ENCODE results near the gene CTXND2. TPM values are rescaled to one million over a fixed set of nuclear protein-coding genes. Genes with fewer than 3 reads are reported as not detected.

Gene CTXND2
- total RNA-seq, 1 experiment from 2014 or later, result not detected

DNA sequence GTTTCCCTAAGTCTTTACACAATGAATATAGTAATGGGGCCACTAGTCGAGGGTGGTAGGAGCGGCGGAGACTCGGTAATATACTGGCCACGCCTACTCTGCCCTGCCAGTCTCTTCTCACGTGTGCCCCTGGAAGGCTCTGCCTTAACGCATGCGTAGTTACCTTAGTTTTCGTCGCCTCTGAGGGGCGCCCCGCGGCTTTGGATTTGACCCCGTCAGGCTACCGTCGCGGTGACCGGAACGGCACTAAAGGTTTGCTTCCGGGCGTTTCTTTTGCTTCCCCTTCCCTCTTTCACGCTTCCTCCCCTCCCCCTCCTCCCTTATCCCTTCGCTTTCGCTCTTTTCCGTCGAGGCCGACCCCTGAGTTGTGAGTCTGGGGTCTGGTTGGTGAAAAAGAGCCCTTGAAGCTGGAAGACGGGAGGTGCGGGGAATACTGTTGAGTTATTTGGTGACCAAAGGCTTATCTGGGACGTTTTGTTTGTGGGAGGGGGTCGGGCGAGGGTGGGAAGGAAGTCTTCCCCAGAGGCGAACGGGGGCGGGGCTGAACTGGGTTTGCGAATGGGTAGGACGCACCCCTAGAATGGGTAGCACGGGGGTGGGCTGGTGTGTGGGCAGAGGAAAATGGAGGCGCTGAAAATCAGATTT, 39.3 kb downstream of the CTXND2 start, which contains the start of gene SETDB1:
SETDB1 (plus strand) TSS at position 267 of the 645 bp plus-strand sequence. CDS start 1,352 bp downstream, outside the sequence.
- Histone ChIP-seq H3K27me3 (ENCODE audit: insufficient read depth, low read length) (no peaks in the 10 kb centered on the region), H3K9ac (ENCODE audit: low read length) (peak within 1 kb of the TSS; percentile 93), H3K27ac (ENCODE audit: low read depth, low read length) (peak within 1 kb of the TSS; percentile 60), H3K9me2 (ENCODE audit: insufficient read depth) (no peaks in the 10 kb centered on the region), H3K4me3 (replicated peaks in 1 of 2; ENCODE audit: low read depth in 1 of 2, low read length in 2 of 2) (peak within 1 kb of the TSS; percentile 74 to 77), H3K4me2 (ENCODE audit: low read length) (peak within 1 kb of the TSS; percentile 75), H4K20me1 (ENCODE audit: insufficient read depth) (no peaks in the 10 kb centered on the region), H2AFZ (ENCODE audit: low read depth, low read length, poor library complexity, severe bottlenecking) (peak within 1 kb of the TSS; percentile 39), H3K36me3 (ENCODE audit: control insufficient read depth in 1 of 2, insufficient read depth in 2 of 2, low read length in 2 of 2) (peaks cover 17 to 34% of the 10 kb centered on the region in 2 experiments), H3K9me3 (ENCODE audit: control insufficient read depth in 1 of 2, insufficient read depth in 1 of 2, low read depth in 1 of 2, low read length in 2 of 2) (peaks cover 0 to 5% of the 10 kb centered on the region in 2 experiments; a peak in 1 of 4 replicates), H3K79me2 (ENCODE audit: insufficient read depth, low read length) (peaks cover 31% of the 10 kb centered on the region), H3K4me1 (ENCODE audit: control insufficient read depth in 1 of 2, insufficient read depth in 2 of 2, low read length in 2 of 2) (peaks cover 6 to 30% of the 10 kb centered on the region in 2 experiments)
- intact Hi-C loops (cut with micrococcal nuclease), result loop anchor here (2.0 to 10.0 kb wide), 3 partner anchors 49 to 301 kb away; partner anchors contain the start of genes ARNT and ENSA
- TF ChIP-seq FOSL1 (IDR thresholded peaks at IDR 0.05; ENCODE audit: low read depth) (no peak), CBX3 (IDR thresholded peaks at IDR 0.05; ENCODE audit: low read depth) (0 out of 2 replicates have a peak, but pooled peaks have one; percentile 54), TCF7L2 (IDR thresholded peaks at IDR 0.05; ENCODE audit: borderline replicate concordance, extremely low read depth, insufficient read depth, insufficient read length) (peak; percentile 34), ZBTB33 (IDR thresholded peaks at IDR 0.05; ENCODE audit: extremely low read depth, insufficient replicate concordance, low read length) (peak; percentile 80), EGR1 (IDR thresholded peaks at IDR 0.05; ENCODE audit: low read depth) (peak; percentile 58), POLR2A (IDR thresholded peaks at IDR 0.05; ENCODE audit: borderline replicate concordance, extremely low read depth, insufficient read depth, insufficient read length) (no peak), RAD21 (IDR thresholded peaks at IDR 0.05; ENCODE audit: low read depth) (no peak), SRF (IDR thresholded peaks at IDR 0.05; ENCODE audit: low read depth) (no peak), SP1 (IDR thresholded peaks at IDR 0.05; ENCODE audit: low read depth) (peak; percentile 80), ATF3 (IDR thresholded peaks at IDR 0.05) (no peak), ELF1 (IDR thresholded peaks at IDR 0.05; ENCODE audit: borderline replicate concordance, low read depth) (peak; percentile 83), YY1 (IDR thresholded peaks at IDR 0.05; ENCODE audit: extremely low read depth, insufficient replicate concordance, low read depth, low read length) (peak; percentile 71), POLR2AphosphoS5 (IDR thresholded peaks at IDR 0.05; ENCODE audit: low read depth, low read length) (peak; percentile 77), JUND (IDR thresholded peaks at IDR 0.05) (no peak), SIN3A (IDR thresholded peaks at IDR 0.05; ENCODE audit: low read depth) (peak; percentile 54; the same call in 1 of the 2 replicates), CEBPB (IDR thresholded peaks at IDR 0.05; ENCODE audit: low read depth) (no peak)
- TF ChIP-seq, protein P1, sequence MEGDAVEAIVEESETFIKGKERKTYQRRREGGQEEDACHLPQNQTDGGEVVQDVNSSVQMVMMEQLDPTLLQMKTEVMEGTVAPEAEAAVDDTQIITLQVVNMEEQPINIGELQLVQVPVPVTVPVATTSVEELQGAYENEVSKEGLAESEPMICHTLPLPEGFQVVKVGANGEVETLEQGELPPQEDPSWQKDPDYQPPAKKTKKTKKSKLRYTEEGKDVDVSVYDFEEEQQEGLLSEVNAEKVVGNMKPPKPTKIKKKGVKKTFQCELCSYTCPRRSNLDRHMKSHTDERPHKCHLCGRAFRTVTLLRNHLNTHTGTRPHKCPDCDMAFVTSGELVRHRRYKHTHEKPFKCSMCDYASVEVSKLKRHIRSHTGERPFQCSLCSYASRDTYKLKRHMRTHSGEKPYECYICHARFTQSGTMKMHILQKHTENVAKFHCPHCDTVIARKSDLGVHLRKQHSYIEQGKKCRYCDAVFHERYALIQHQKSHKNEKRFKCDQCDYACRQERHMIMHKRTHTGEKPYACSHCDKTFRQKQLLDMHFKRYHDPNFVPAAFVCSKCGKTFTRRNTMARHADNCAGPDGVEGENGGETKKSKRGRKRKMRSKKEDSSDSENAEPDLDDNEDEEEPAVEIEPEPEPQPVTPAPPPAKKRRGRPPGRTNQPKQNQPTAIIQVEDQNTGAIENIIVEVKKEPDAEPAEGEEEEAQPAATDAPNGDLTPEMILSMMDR (IDR thresholded peaks at IDR 0.05 in 2 of 3, conservative IDR thresholded peaks at IDR 0.05 in 1 of 3; ENCODE audit: borderline replicate concordance in 1 of 3, insufficient read depth in 1 of 3, low read depth in 2 of 3, low read length in 2 of 3), result no peak
- TF ChIP-seq, protein P2, sequence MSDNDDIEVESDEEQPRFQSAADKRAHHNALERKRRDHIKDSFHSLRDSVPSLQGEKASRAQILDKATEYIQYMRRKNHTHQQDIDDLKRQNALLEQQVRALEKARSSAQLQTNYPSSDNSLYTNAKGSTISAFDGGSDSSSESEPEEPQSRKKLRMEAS (IDR thresholded peaks at IDR 0.05), result peak; percentile 87
- DNase-seq (ENCODE audit: low read depth, low spot score) (peak; percentile 95), ATAC-seq (peak; percentile 93)
- ChIA-PET RAD21 (ENCODE audit: low non-redundant PET in 1 of 2, low total read pairs in 2 of 2, uncharacterized antibody in 2 of 2, unreplicated experiment in 2 of 2) (no interaction called here), CTCF (no interaction called here), POLR2A (no interaction called here)
- no TSS peak for BruUV-seq (replicated peaks)
